Measurements from ENCODE around the gene ADAP1. TPM values are rescaled to one million over a fixed set of nuclear protein-coding genes. Genes with fewer than 3 reads are reported as not detected.
"Not testable (repeated sequence)": the region's sequence is repeated elsewhere in the genome, so short reads cannot be mapped to it uniquely, and the experiment has no call there.

The ADAP1 gene
- total and polyA plus RNA-seq, 12 donors: 2.3 to 14.9 (median 9.7) TPM

DNA sequence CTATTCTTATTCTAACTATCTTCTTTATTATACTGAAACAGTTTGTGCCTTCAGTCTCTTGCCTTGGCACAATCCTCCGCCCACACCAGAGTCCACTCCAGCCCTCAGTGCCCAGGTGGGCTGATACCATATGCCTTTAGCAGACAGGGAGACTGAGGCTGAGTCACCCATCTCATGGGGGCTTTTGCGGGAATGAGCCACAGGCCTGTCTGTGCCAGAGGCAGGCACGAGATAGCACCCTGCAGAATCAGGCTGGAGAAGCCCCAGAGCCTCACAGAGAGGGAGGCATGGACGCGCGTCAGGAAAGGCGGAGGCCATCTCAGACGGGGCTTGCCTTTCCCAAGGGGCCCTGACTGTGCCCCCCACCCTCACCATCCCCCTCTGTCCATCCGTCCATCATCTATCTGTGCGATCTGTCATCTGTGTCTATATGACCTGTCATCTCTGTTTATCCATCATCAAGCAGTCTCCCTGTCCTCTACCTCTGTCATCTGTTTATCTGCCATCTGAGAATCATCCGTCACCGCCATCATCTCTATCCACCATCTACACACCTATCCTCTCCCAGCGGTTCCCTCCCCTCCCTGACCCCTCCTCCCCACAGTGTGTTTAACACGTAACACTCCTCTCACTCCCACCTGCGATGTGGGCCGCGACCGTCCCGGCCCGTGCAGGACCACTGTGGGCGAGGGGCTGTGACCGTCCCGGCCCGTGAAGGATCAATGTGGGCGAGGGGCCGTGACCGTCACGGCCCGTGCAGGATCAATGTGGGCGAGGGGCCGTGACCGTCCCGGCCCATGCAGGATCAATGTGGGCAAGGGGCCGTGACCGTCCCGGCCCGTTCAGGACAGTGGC, 7.3 kb upstream of the ADAP1 start:
- 90% methylated on average over 37 of the region's 37 CpGs for WGBS, 2 donors
- no peak overlapping the region for H3K27ac ChIP-seq

DNA sequence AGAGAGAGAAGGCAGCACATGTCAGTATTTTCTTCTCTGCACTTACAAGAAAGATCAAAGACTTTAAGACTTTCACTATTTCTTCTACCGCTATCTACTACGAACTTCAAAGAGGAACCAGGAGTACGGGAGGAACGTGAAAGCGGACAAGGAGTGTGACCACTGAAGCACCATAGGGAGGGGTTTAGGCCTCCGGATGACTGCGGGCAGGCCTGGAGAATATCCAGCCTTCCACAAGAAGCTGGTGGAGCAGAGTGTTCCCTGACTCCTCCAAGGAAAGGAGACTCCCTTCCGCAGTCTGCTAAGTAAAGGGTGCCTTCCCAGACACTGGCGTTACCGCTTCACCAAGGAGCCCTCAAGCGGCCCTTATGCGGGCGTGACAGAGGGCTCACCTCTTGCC, 6.5 kb upstream of the ADAP1 start:
- H3K27me3 ChIP-seq, H3K9me3 ChIP-seq, ATAC-seq, H3K27ac ChIP-seq, H3K36me3 ChIP-seq, DNase-seq, H3K4me3 ChIP-seq: not testable (repeated sequence)
- H3K4me1 ChIP-seq: peaks cover 21 to 61% (median 28%) of the 10 kb centered on the region in 9 donors
- 37 to 51% methylated on average over 13 of the region's 13 CpGs for WGBS, 2 donors
- intact Hi-C loops (cut with DNase I): loop anchor here in 1 of 10 donors (10.0 kb wide), 2 partner anchors 76 to 176 kb away; no protein-coding TSS in a partner anchor

More for the DNA sequence above, 7.3 kb upstream of the ADAP1 start:
- H3K4me3 ChIP-seq: no peak overlapping the region
- intact Hi-C loops (cut with DNase I): loop anchor here in 1 of 10 donors (10.0 kb wide), 2 partner anchors 77 to 177 kb away; no protein-coding TSS in a partner anchor
- ATAC-seq (no peak), DNase-seq (no peak)
- peaks cover 21 to 65% (median 31%) of the 10 kb centered on the region in 9 donors for H3K4me1 ChIP-seq
- TF ChIP-seq, protein P1, sequence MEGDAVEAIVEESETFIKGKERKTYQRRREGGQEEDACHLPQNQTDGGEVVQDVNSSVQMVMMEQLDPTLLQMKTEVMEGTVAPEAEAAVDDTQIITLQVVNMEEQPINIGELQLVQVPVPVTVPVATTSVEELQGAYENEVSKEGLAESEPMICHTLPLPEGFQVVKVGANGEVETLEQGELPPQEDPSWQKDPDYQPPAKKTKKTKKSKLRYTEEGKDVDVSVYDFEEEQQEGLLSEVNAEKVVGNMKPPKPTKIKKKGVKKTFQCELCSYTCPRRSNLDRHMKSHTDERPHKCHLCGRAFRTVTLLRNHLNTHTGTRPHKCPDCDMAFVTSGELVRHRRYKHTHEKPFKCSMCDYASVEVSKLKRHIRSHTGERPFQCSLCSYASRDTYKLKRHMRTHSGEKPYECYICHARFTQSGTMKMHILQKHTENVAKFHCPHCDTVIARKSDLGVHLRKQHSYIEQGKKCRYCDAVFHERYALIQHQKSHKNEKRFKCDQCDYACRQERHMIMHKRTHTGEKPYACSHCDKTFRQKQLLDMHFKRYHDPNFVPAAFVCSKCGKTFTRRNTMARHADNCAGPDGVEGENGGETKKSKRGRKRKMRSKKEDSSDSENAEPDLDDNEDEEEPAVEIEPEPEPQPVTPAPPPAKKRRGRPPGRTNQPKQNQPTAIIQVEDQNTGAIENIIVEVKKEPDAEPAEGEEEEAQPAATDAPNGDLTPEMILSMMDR (IDR thresholded peaks at IDR 0.05): no peak
- H3K27me3 ChIP-seq: peaks cover 0 to 4% (median 0%) of the 10 kb centered on the region in 7 donors
- H3K36me3 ChIP-seq: peaks cover 0 to 6% (median 2%) of the 10 kb centered on the region in 9 donors
- no peaks in the 10 kb centered on the region for H3K9me3 ChIP-seq

- TF ChIP-seq, protein P1 (IDR thresholded peaks at IDR 0.05): no peak
- no peak for DNase-seq
- Histone ChIP-seq H3K4me1 (peaks cover 17 to 55% (median 22%) of the 10 kb centered on the region in 9 donors), H3K36me3 (no peaks in the 10 kb centered on the region), H3K27ac (no peak overlapping the region), H3K4me3 (no peak overlapping the region), H3K27me3 (peaks cover 0 to 7% (median 4%) of the 10 kb centered on the region in 7 donors), H3K9me3 (no peaks in the 10 kb centered on the region)
- WGBS, 2 donors: 40 to 51% methylated on average over 31 of the region's 31 CpGs
- ATAC-seq: no peak
- intact Hi-C loops (cut with DNase I): loop anchor here in 1 of 10 donors (10.0 kb wide), 2 partner anchors 76 to 176 kb away; no protein-coding TSS in a partner anchor
These were observed 5.9 kb upstream of the ADAP1 start for GRCh38 chr7:960269-960871.

DNA sequence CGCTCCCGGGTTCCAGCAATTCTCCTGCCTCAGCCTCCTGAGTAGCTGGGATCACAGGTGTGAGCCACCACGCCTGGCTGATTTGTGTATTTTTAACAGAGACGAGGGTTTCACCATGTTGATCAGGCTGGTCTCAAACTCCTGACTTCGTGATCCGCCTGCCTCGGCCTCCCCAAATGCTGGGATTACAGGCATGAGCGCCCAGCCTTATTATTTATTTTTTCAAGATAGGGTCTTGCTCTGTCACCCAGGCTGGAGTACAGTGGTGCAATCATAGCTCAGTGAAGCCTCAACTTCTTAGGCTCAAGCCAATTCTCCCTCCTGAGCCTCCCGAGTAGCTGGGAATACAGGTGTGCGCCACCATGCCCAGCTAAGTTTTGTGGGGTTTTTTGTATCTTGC, 5.3 kb upstream of the ADAP1 start:
- not testable (repeated sequence) for H3K27ac ChIP-seq, DNase-seq, ATAC-seq, H3K9me3 ChIP-seq, H3K36me3 ChIP-seq, H3K4me3 ChIP-seq
- 93 to 97% methylated on average over 10 of the region's 10 CpGs for WGBS, 2 donors
- Histone ChIP-seq H3K4me1 (peaks cover 11 to 54% (median 15%) of the 10 kb centered on the region in 9 donors), H3K27me3 (peaks cover 0 to 10% (median 4%) of the 10 kb centered on the region in 7 donors)
- intact Hi-C loops (cut with DNase I): loop anchor here in 1 of 10 donors (10.0 kb wide), 2 partner anchors 75 to 175 kb away; no protein-coding TSS in a partner anchor

DNA sequence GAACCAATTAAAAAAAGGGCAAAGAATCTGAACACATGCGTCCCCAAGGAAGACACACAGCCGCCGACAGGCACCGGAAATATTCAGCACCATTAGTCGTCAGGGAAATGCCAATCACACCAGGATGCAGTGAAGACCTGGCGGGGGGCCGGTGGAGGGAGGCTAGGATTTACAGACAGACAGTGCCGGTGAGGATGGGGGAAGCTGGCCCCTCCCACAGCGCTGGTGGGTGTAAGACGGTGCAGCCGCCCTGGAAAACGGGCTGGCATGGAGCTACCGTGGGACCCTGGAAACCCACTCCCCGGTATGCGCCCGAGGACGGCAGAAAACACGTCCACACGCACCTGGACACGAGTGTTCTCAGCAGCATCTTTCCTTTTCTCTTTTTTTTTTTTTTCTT, 4.8 kb upstream of the ADAP1 start:
- intact Hi-C loops (cut with DNase I): no loop called here
- TF ChIP-seq, protein P1 (IDR thresholded peaks at IDR 0.05): no peak
- Histone ChIP-seq H3K4me3 (no peak overlapping the region), H3K9me3 (no peaks in the 10 kb centered on the region), H3K36me3 (no peaks in the 10 kb centered on the region), H3K27ac (no peak overlapping the region), H3K4me1 (peaks cover 7 to 49% (median 11%) of the 10 kb centered on the region in 9 donors), H3K27me3 (peaks cover 0 to 11% (median 4%) of the 10 kb centered on the region in 7 donors)
- WGBS, 2 donors: 77 to 83% methylated on average over 20 of the region's 20 CpGs
- ATAC-seq: no peak
- no peak for DNase-seq

Data from heart right ventricle (tissue), 16 donors.